DND-41 (cell line): ENCODE measurements around the gene ATG9B.

Experiments
- ATAC-seq: fragments of 200-7000 bp; cut with Tn5 transposase; 3 replicates; pipeline ENCODE4 v1.9.1; 2021; ENCODE audit warnings: low read depth; ENCODE audit not compliant: insufficient read depth
- DNase-seq: peaks from one replicate; pipeline ENCODE4 v3.0.0-alpha.2; 2020
- H2AFZ ChIP-seq: 2 replicates; pipeline ENCODE4 v1.6.0; 2012; ENCODE audit warnings: low read depth, low read length
- H3K27ac ChIP-seq: 2 replicates; pipeline ENCODE4 v1.5.1; 2012; ENCODE audit warnings: low read length, inconsistent platforms
- H3K27me3 ChIP-seq: fragments of 200-600 bp; sonication (generic); 2 replicates; pipeline ENCODE4 v1.6.0; 2012; ENCODE audit warnings: low read length, mild to moderate bottlenecking, inconsistent platforms; ENCODE audit not compliant: insufficient read depth, poor library complexity
- H3K36me3 ChIP-seq: 2 replicates; pipeline ENCODE4 v1.5.1; 2012; ENCODE audit warnings: low read length, inconsistent platforms; ENCODE audit not compliant: insufficient read depth
- H3K4me1 ChIP-seq: 2 replicates; pipeline ENCODE4 v1.5.1; 2012; ENCODE audit warnings: mild to moderate bottlenecking, low read length; ENCODE audit not compliant: insufficient read depth
- H3K4me2 ChIP-seq: 2 replicates; pipeline ENCODE4 v1.6.0; 2012; ENCODE audit warnings: mild to moderate bottlenecking, moderate library complexity, low read length, inconsistent platforms; ENCODE audit not compliant: insufficient read depth
- H3K4me3 ChIP-seq, 2 experiments: fragments of 200-600 bp in 1 of 2; shearing (Covaris generic) in 1 of 2; 2 replicates each; pipeline ENCODE4 v1.5.1; 2012 to 2016; ENCODE audit warnings: inconsistent platforms in 2 of 2, low read length in 2 of 2, mild to moderate bottlenecking in 2 of 2, low read depth in 1 of 2, moderate library complexity in 1 of 2
- H3K79me2 ChIP-seq: 2 replicates; pipeline ENCODE4 v1.6.0; 2012; ENCODE audit warnings: low read length, inconsistent platforms; ENCODE audit not compliant: insufficient read depth
- H3K9ac ChIP-seq: 2 replicates; pipeline ENCODE4 v1.6.0; 2012; ENCODE audit warnings: low read depth, mild to moderate bottlenecking, inconsistent platforms, low read length, moderate library complexity
- H3K9me3 ChIP-seq: 2 replicates; pipeline ENCODE4 v1.5.1; 2012; ENCODE audit warnings: low read length, moderate library complexity, mild to moderate bottlenecking, inconsistent platforms; ENCODE audit not compliant: insufficient read depth, severe bottlenecking
- H4K20me1 ChIP-seq: 2 replicates; pipeline ENCODE4 v1.6.0; 2012; ENCODE audit warnings: low read length; ENCODE audit not compliant: insufficient read depth
- EZH2 ChIP-seq: IDR thresholded peaks from 3 replicates; pipeline ENCODE4 v1.6.1; 2012; ENCODE audit warnings: borderline replicate concordance, low read depth, mild to moderate bottlenecking, moderate library complexity, low read length, inconsistent platforms; ENCODE audit not compliant: severe bottlenecking
- TF ChIP-seq, protein P1 (sequence below): IDR thresholded peaks from 2 replicates; pipeline ENCODE4 v1.5.1; 2012; ENCODE audit warnings: borderline replicate concordance, low read length, moderate library complexity, mild to moderate bottlenecking; ENCODE audit not compliant: poor library complexity, severe bottlenecking; ENCODE audit errors: extremely low read depth

ATG9B gene

DNA sequence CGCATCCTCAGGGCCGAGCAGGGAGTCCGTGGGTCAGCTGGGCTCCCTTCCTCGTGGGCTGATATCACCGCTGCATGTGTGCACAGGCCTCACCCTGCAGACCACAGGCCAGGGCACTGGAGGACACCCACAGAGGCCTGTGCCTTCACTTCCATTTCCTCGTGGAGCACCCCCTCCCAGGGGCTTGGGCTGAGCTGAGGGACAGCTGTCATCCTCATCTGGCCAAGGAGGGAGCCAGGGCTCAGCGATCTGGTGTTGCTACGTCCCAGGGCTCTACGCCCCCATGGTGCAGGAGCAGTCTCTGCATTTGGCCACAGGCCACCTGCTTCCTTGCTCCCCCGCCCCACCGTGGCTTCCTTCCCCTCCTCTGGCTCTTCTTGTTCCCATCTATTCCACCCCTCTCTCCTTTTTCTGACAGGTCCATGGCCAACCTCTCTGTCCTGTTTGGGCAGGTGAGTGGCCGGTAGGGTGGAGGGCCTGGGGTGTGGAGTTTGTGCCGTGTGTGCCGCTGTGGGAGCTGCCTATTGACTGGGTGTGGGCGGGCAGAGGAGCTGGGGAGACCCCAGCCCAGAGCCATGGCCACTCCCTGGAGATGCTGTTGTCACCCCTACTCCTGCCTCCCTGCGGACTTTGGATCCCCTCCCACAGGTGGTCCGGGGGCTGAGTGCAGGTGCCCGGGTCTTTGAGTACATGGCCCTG lies 15.7 kb upstream of the ATG9B start:
- Histone ChIP-seq H3K79me2 (no peaks in the 10 kb centered on the region), H3K4me2 (no peak overlapping the region), H2AFZ (no peak overlapping the region), H3K27ac (no peak overlapping the region), H3K27me3 (no peaks in the 10 kb centered on the region), H3K9ac (no peak overlapping the region), H3K4me3 (no peak overlapping the region), H3K36me3 (peaks cover 64% of the 10 kb centered on the region), H3K4me1 (no peaks in the 10 kb centered on the region), H4K20me1 (peaks cover 3% of the 10 kb centered on the region; the same call in 1 of the 2 replicates), H3K9me3 (no peaks in the 10 kb centered on the region)
- ATAC-seq (0 out of 3 replicates have a peak, but pooled peaks have one; percentile 18), DNase-seq (no peak)
- TF ChIP-seq, protein P1, sequence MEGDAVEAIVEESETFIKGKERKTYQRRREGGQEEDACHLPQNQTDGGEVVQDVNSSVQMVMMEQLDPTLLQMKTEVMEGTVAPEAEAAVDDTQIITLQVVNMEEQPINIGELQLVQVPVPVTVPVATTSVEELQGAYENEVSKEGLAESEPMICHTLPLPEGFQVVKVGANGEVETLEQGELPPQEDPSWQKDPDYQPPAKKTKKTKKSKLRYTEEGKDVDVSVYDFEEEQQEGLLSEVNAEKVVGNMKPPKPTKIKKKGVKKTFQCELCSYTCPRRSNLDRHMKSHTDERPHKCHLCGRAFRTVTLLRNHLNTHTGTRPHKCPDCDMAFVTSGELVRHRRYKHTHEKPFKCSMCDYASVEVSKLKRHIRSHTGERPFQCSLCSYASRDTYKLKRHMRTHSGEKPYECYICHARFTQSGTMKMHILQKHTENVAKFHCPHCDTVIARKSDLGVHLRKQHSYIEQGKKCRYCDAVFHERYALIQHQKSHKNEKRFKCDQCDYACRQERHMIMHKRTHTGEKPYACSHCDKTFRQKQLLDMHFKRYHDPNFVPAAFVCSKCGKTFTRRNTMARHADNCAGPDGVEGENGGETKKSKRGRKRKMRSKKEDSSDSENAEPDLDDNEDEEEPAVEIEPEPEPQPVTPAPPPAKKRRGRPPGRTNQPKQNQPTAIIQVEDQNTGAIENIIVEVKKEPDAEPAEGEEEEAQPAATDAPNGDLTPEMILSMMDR: no peak
- no peak for TF ChIP-seq EZH2

DNA sequence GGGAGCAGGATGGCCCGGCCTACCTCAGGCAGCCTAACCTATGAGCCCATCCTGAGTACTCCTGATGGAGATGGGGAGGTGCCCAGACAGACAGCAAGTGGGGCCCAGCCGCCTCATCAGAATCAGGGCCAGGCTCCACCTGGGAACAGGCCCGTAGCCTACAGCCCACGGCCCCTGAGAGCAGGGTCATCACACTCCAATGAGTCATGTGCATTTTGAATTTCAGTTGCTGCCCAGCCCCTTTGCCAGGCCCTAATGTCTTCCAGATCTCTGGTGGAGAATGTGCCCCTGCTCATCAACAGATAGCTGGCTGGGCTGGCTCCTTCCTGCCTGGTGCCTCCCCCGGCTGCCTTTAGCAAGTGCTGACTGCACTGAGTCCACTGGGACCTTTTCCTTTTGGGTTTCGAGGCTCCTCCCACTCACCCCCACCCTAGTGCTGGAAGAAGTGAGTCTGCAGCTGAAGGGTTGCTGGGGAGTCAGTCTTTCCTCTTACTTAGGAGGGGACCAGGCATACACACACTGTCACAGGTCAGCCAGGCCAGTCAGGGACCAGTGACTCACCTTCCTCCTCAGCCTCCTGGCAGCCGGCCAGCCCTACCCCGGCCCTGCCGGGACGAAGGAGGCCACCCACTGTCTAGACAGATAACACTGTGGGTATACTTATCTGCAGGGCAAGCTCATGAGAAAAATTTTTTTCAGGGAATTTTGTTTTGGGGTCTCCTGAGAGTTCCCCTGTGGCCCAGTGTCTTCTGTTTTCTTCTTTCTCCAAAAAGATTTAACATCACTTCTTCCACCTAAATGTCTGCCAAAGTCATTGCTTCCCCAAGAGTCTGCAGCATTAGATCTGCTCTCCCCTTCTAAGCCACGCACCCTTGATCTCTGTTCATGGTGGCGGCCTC lies 14.9 kb upstream of the ATG9B start:
- H3K27ac ChIP-seq: no peak overlapping the region
- no peak overlapping the region for H3K4me2 ChIP-seq
- no peaks in the 10 kb centered on the region for H3K9me3 ChIP-seq
- peaks cover 3% of the 10 kb centered on the region; the same call in 1 of the 2 replicates for H4K20me1 ChIP-seq
- no peak for TF ChIP-seq EZH2
- TF ChIP-seq, protein P1: no peak
- no peaks in the 10 kb centered on the region for H3K79me2 ChIP-seq
- ATAC-seq (peak; percentile 22; the same call in 2 of the 3 replicates), DNase-seq (no peak)
- no peaks in the 10 kb centered on the region for H3K27me3 ChIP-seq
- no peak overlapping the region for H2AFZ ChIP-seq
- peaks cover 64% of the 10 kb centered on the region for H3K36me3 ChIP-seq
- H3K4me3 ChIP-seq: no peak overlapping the region
- no peaks in the 10 kb centered on the region for H3K4me1 ChIP-seq
- no peak overlapping the region for H3K9ac ChIP-seq

DNA sequence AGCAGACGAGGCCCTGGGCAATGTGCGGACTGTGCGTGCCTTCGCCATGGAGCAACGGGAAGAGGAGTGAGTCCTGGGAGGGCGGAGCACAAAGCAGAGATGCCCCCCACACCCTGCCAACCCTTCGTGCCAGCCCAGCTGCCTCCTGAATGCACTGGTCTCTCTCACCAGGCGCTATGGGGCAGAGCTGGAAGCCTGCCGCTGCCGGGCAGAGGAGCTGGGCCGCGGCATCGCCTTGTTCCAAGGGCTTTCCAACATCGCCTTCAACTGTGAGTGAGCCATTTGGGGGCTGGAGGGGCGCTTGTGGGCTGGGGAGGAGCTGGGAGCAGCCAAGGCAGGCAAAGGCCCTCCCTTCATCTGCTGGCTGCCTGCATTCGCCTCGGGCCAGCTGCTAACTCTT lies 11.6 kb upstream of the ATG9B start:
- H3K4me1 ChIP-seq: no peaks in the 10 kb centered on the region
- H3K79me2 ChIP-seq: peaks cover 7% of the 10 kb centered on the region; the same call in 1 of the 2 replicates
- TF ChIP-seq, protein P1: no peak
- TF ChIP-seq EZH2: no peak
- H3K4me3 ChIP-seq: no peak overlapping the region
- no peak overlapping the region for H3K27ac ChIP-seq
- peaks cover 56% of the 10 kb centered on the region for H3K36me3 ChIP-seq
- no peak overlapping the region for H3K4me2 ChIP-seq
- H3K9ac ChIP-seq: no peak overlapping the region
- 0 out of 2 replicates have a peak, but pooled peaks cover 9% of the 10 kb centered on the region for H4K20me1 ChIP-seq
- H2AFZ ChIP-seq: no peak overlapping the region
- no peaks in the 10 kb centered on the region for H3K9me3 ChIP-seq
- H3K27me3 ChIP-seq: no peaks in the 10 kb centered on the region
- DNase-seq (no peak), ATAC-seq (no peak)
